Measurements from ENCODE around the gene MPST. TPM values are rescaled to one million over a fixed set of nuclear protein-coding genes. Genes with fewer than 3 reads are reported as not detected.

The MPST gene
- total RNA-seq, 1 donor from 2014 or later: 36.9 TPM

DNA sequence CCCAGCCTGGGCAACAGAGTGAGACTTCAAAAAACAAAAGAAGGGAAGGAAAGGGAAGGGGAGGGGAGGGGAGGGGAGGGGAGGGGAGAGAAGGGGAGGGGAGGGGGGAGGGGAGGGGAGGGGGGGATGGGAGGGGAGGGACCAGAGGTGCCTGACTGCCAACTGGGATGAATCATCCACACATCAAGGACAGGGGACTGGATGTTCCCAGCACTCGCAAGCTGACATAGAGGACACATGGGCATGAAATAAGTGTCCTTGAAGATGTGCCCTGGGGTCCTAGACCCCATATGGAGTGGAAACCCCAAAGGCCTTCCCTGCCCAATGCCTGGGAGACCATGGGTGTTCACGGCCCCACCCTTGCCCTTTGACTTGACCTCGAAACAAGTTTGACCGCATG, 20.1 kb upstream of the MPST start:
- Histone ChIP-seq H3K79me2 (ENCODE audit: low read depth) (no peaks in the 10 kb centered on the region), H3K4me1 (peaks cover 16% of the 10 kb centered on the region), H3K9ac (no peak overlapping the region), H3K36me3 (no peaks in the 10 kb centered on the region), H3K4me2 (no peak overlapping the region), H3K4me3 (no peak overlapping the region), H3F3A (ENCODE audit: low read depth) (no peaks in the 10 kb centered on the region), H4K20me1 (ENCODE audit: low read depth) (no peaks in the 10 kb centered on the region), H3K9me3 (ENCODE audit: low read depth) (no peaks in the 10 kb centered on the region), H2AFZ (replicated peaks) (no peak overlapping the region), H3K27me3 (no peaks in the 10 kb centered on the region), H3K27ac (no peak overlapping the region)
- H3K9me3 Mint-ChIP-seq: no peaks in the 10 kb centered on the region
- no peak for TF ChIP-seq EZH2 (IDR thresholded peaks at IDR 0.05)
- TF ChIP-seq, protein P1, sequence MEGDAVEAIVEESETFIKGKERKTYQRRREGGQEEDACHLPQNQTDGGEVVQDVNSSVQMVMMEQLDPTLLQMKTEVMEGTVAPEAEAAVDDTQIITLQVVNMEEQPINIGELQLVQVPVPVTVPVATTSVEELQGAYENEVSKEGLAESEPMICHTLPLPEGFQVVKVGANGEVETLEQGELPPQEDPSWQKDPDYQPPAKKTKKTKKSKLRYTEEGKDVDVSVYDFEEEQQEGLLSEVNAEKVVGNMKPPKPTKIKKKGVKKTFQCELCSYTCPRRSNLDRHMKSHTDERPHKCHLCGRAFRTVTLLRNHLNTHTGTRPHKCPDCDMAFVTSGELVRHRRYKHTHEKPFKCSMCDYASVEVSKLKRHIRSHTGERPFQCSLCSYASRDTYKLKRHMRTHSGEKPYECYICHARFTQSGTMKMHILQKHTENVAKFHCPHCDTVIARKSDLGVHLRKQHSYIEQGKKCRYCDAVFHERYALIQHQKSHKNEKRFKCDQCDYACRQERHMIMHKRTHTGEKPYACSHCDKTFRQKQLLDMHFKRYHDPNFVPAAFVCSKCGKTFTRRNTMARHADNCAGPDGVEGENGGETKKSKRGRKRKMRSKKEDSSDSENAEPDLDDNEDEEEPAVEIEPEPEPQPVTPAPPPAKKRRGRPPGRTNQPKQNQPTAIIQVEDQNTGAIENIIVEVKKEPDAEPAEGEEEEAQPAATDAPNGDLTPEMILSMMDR (IDR thresholded peaks at IDR 0.05): no peak
- no peak for TF ChIP-seq EZH2phosphoT487 (IDR thresholded peaks at IDR 0.05)
- peaks cover 6% of the 10 kb centered on the region for H3K27me3 Mint-ChIP-seq (ENCODE audit: insufficient read depth, low read depth)
- no peaks in the 10 kb centered on the region for H3K36me3 Mint-ChIP-seq
- no peak for DNase-seq (ENCODE audit: low spot score)
- no peak overlapping the region for H3K4me3 Mint-ChIP-seq
- H3K4me1 Mint-ChIP-seq: peaks cover 18% of the 10 kb centered on the region
- no peak overlapping the region for H3K27ac Mint-ChIP-seq

DNA sequence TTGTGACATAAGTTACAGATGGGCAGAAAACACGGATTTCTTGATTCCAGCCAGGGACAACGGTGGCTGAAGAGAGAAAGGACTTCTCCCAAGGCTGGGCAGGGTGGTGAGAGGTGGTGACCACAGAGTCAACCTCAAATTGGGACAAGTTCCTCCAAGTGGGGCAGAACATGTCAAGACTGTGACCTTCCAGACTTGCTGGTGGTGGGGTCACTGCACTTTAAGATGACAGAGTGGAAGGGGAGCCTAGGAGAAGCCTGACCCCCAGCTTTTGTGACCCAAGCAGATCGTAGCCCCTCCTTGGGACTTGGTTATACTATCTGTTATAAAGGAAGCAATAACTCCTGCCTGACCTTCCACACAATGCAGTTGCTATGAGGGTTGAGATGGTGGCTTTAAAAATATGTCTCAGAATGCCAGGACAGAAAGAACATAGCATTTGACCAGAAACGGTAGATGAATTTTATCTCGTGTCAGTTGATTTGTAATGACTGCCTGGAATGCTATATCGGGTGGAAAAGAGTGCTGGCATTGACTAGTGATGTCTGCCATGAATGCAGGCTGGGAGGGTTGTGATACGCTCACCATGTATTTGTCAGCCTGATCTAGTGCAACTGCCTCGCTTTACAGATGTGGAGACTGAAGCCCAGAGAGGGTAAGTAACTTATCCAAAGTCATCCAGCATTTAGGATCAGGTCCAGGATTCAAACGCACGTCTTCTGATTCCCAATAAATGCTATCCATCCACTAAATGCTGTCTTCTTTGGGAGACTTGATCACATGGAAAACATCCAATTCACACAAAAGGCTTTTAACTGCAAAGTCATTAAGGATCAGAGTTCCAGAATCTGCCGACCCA, 18.6 kb upstream of the MPST start:
- H3K79me2 ChIP-seq (ENCODE audit: low read depth): no peaks in the 10 kb centered on the region
- H3K27ac ChIP-seq: no peak overlapping the region
- no peak overlapping the region for H3K4me3 ChIP-seq
- H3K4me3 Mint-ChIP-seq: no peak overlapping the region
- TF ChIP-seq, protein P1 (IDR thresholded peaks at IDR 0.05): no peak
- TF ChIP-seq EZH2phosphoT487 (IDR thresholded peaks at IDR 0.05) (no peak), EZH2 (IDR thresholded peaks at IDR 0.05) (no peak)
- H3K4me1 ChIP-seq: peaks cover 21% of the 10 kb centered on the region
- no peaks in the 10 kb centered on the region for H3K9me3 Mint-ChIP-seq
- H2AFZ ChIP-seq (replicated peaks): no peak overlapping the region
- H3K27ac Mint-ChIP-seq: no peak overlapping the region
- no peaks in the 10 kb centered on the region for H3K9me3 ChIP-seq (ENCODE audit: low read depth)
- H4K20me1 ChIP-seq (ENCODE audit: low read depth): no peaks in the 10 kb centered on the region
- peaks cover 8% of the 10 kb centered on the region for H3K27me3 Mint-ChIP-seq (ENCODE audit: insufficient read depth, low read depth)
- no peaks in the 10 kb centered on the region for H3K36me3 Mint-ChIP-seq
- H3K27me3 ChIP-seq: no peaks in the 10 kb centered on the region
- DNase-seq (ENCODE audit: low spot score): no peak
- H3K9ac ChIP-seq: no peak overlapping the region
- H3K4me2 ChIP-seq: no peak overlapping the region
- no peaks in the 10 kb centered on the region for H3K36me3 ChIP-seq
- H3K4me1 Mint-ChIP-seq: peaks cover 23% of the 10 kb centered on the region
- H3F3A ChIP-seq (ENCODE audit: low read depth): peaks cover 5% of the 10 kb centered on the region

DNA sequence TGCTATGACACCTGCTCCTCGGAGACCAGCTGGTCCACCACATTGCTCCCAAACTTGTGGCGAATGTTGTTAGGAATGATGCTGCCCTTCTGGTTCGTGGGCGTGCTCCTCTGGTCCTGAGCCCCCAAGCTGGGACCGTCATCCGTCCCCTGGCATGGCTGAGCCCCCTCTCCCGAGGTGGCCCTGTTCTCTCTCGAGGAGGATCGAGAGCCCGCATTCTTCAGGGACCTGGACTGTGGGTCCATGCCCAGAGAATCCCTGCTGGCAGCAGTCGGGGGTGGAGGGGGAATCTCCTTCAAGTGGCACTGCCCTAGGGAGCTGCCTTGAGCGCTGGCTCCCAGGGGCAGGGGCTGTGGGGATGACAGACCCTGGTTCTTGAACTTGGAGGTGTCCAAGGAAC, 17.7 kb upstream of the MPST start:
- Histone ChIP-seq H2AFZ (replicated peaks) (no peak overlapping the region), H3K79me2 (ENCODE audit: low read depth) (no peaks in the 10 kb centered on the region), H3K27me3 (no peaks in the 10 kb centered on the region), H3F3A (ENCODE audit: low read depth) (peaks cover 9% of the 10 kb centered on the region), H3K36me3 (no peaks in the 10 kb centered on the region), H4K20me1 (ENCODE audit: low read depth) (no peaks in the 10 kb centered on the region), H3K27ac (no peak overlapping the region), H3K9ac (no peak overlapping the region), H3K4me3 (no peak overlapping the region), H3K4me1 (peaks cover 27% of the 10 kb centered on the region), H3K9me3 (ENCODE audit: low read depth) (no peaks in the 10 kb centered on the region), H3K4me2 (no peak overlapping the region)
- Mint-ChIP-seq H3K9me3 (peaks cover 4% of the 10 kb centered on the region), H3K36me3 (no peaks in the 10 kb centered on the region), H3K27me3 (ENCODE audit: insufficient read depth, low read depth) (peaks cover 8% of the 10 kb centered on the region), H3K4me1 (peaks cover 29% of the 10 kb centered on the region), H3K27ac (no peak overlapping the region), H3K4me3 (no peak overlapping the region)
- DNase-seq (ENCODE audit: low spot score): no peak
- TF ChIP-seq, protein P1 (IDR thresholded peaks at IDR 0.05): no peak
- TF ChIP-seq EZH2phosphoT487 (IDR thresholded peaks at IDR 0.05) (no peak), EZH2 (IDR thresholded peaks at IDR 0.05) (no peak)
